GM12878 (cell line): ENCODE data around the gene MTFR1L.

Experiments
- ATF2 ChIP-seq: IDR thresholded peaks from 2 replicates; pipeline ENCODE4 v1.6.1; 2012; ENCODE audit warnings: low read length, inconsistent platforms
- CHD4 ChIP-seq: fragments of 200-600 bp; sonication (generic); IDR thresholded peaks from 2 replicates; pipeline ENCODE4 v1.6.1; 2016; ENCODE audit warnings: mild to moderate bottlenecking
- CTCF ChIP-seq, 3 experiments: IDR thresholded peaks in 2 of 3; conservative IDR thresholded peaks in 1 of 3; 2 replicates each; pipeline ENCODE4 v1.5.1; 2011; ENCODE audit warnings: low read depth in 3 of 3, low read length in 3 of 3, mild to moderate bottlenecking in 3 of 3, control low read depth in 2 of 3, moderate library complexity in 2 of 3, inconsistent platforms in 1 of 3, mixed read lengths in 1 of 3; ENCODE audit not compliant: control insufficient read depth in 2 of 3, insufficient read depth in 1 of 3; ENCODE audit errors: extremely low read depth in 1 of 3
- E2F4 ChIP-seq: IDR thresholded peaks from 2 replicates; pipeline ENCODE4 v1.6.1; 2012; ENCODE audit warnings: low read depth, low read length, improper control_type of control experiment
- HDAC6 ChIP-seq: fragments of 200-600 bp; sonication (generic); IDR thresholded peaks from one replicate; pipeline ENCODE4 v1.8.0; 2017; ENCODE audit warnings: antibody characterized with exemption; ENCODE audit not compliant: unreplicated experiment
- HDGF ChIP-seq: fragments of 450-650 bp; IDR thresholded peaks from 2 replicates; pipeline ENCODE4 v1.6.1; 2016; ENCODE audit warnings: antibody characterized with exemption
- JUNB ChIP-seq: IDR thresholded peaks from 2 replicates; pipeline ENCODE4 v1.6.1; 2016; ENCODE audit warnings: antibody characterized with exemption, mild to moderate bottlenecking
- JUND ChIP-seq: IDR thresholded peaks from 2 replicates; pipeline ENCODE4 v1.6.1; 2012; ENCODE audit warnings: low read depth, mild to moderate bottlenecking, low read length, improper control_type of control experiment, moderate library complexity
- MLLT1 ChIP-seq: fragments of 450-650 bp; IDR thresholded peaks from 2 replicates; pipeline ENCODE4 v1.6.1; 2016; ENCODE audit warnings: mild to moderate bottlenecking
- PBX3 ChIP-seq: IDR thresholded peaks from 2 replicates; pipeline ENCODE4 v1.6.1; 2011; ENCODE audit warnings: mild to moderate bottlenecking, low read depth, low read length, moderate library complexity; ENCODE audit not compliant: insufficient replicate concordance
- POLR2AphosphoS5 ChIP-seq: IDR thresholded peaks from 2 replicates; pipeline ENCODE4 v1.6.1; 2011; ENCODE audit warnings: mild to moderate bottlenecking, low read length, inconsistent platforms
- REST ChIP-seq: IDR thresholded peaks from 2 replicates; pipeline ENCODE4 v1.6.1; 2012; ENCODE audit warnings: mild to moderate bottlenecking, low read depth, low read length
- ZBED1 ChIP-seq: IDR thresholded peaks from 2 replicates; pipeline ENCODE4 v1.6.1; 2016; ENCODE audit warnings: borderline replicate concordance
- ZNF24 ChIP-seq: fragments of 450-650 bp; IDR thresholded peaks from 2 replicates; pipeline ENCODE4 v1.6.1; 2017; ENCODE audit warnings: antibody characterized with exemption, mild to moderate bottlenecking

- TF ChIP-seq ZNF24, result no peak
- peak; percentile 40 to 54 (median 50); a peak in 5 of 6 replicates for TF ChIP-seq CTCF (IDR thresholded peaks at IDR 0.05 in 2 of 3, conservative IDR thresholded peaks at IDR 0.05 in 1 of 3; ENCODE audit: control insufficient read depth in 2 of 3, extremely low read depth in 1 of 3, insufficient read depth in 1 of 3, low read depth in 3 of 3, low read length in 3 of 3)
- no peak for TF ChIP-seq CHD4
- TF ChIP-seq POLR2AphosphoS5, result no peak
- no peak for TF ChIP-seq JUNB
- no peak for TF ChIP-seq ZBED1
- TF ChIP-seq HDGF, result no peak
- TF ChIP-seq ATF2, result no peak
- no peak for TF ChIP-seq MLLT1
- no peak for TF ChIP-seq JUND
- TF ChIP-seq E2F4, result no peak
- no peak for TF ChIP-seq HDAC6
- TF ChIP-seq PBX3, result no peak
- no peak for TF ChIP-seq REST
Measured at GRCh38 chr1:25837262-25837875, 17.6 kb downstream of the MTFR1L start.
